SK-N-MC (cell line): ENCODE data around the gene CAMK1D.

Experiments
- EZH2 ChIP-seq: fragments of 200-600 bp; sonication (generic); IDR thresholded peaks from one replicate; pipeline ENCODE4 v1.6.1; 2017; ENCODE audit warnings: antibody characterized with exemption
- FOXP2 ChIP-seq: optimal IDR thresholded peaks from 2 replicates; pipeline ENCODE3; 2011; ENCODE audit warnings: mild to moderate bottlenecking, moderate library complexity; ENCODE audit not compliant: insufficient read depth; ENCODE audit errors: extremely low read length, control extremely low read depth
- POLR2AphosphoS5 ChIP-seq: IDR thresholded peaks from 2 replicates; pipeline ENCODE4 v1.6.1; 2012; ENCODE audit warnings: mild to moderate bottlenecking, low read depth, low read length, borderline replicate concordance

DNA sequence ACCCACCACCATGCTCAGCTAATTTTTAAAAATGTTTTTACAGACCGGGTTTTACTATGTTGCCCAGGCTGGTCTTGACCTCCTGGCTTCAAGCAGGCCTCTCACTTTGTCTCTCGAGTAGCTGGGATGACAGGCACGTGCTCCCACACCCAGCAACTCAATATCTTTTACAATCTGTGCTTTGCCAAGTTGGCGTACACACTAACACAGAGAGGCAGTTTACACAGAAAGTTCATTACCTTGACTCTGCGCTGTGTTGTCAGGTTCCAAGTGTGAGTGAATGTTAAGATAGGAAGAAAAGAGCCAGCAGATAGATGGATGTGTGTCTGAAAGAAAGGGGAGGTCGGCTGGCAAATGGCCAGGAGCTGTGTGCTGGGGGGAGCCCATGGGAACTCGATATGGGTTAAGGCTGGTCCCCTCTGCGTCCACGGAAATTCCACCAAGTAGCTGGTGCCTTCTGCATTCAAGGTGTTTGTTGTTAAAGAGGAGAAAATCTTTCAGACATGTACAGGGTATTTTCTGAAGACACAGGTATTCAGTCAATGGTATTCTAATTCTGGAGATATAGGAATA is 299.8 kb downstream of the CAMK1D start:
- TF ChIP-seq POLR2AphosphoS5 (no peak), EZH2 (no peak), FOXP2 (no peak)
